NCI-H2081 treated with DMSO at 0.1 percent for 48 hours (cell line): ENCODE results near the gene COPB1.
"Not testable (repeated sequence)": the region's sequence is repeated elsewhere in the genome, so short reads cannot be mapped to it uniquely, and the experiment has no call there.

Experiments used
- DNase-seq: peaks from one replicate; lab custom pipeline; 2025; lab: John Stamatoyannopoulos, UW

COPB1 gene, protein sequence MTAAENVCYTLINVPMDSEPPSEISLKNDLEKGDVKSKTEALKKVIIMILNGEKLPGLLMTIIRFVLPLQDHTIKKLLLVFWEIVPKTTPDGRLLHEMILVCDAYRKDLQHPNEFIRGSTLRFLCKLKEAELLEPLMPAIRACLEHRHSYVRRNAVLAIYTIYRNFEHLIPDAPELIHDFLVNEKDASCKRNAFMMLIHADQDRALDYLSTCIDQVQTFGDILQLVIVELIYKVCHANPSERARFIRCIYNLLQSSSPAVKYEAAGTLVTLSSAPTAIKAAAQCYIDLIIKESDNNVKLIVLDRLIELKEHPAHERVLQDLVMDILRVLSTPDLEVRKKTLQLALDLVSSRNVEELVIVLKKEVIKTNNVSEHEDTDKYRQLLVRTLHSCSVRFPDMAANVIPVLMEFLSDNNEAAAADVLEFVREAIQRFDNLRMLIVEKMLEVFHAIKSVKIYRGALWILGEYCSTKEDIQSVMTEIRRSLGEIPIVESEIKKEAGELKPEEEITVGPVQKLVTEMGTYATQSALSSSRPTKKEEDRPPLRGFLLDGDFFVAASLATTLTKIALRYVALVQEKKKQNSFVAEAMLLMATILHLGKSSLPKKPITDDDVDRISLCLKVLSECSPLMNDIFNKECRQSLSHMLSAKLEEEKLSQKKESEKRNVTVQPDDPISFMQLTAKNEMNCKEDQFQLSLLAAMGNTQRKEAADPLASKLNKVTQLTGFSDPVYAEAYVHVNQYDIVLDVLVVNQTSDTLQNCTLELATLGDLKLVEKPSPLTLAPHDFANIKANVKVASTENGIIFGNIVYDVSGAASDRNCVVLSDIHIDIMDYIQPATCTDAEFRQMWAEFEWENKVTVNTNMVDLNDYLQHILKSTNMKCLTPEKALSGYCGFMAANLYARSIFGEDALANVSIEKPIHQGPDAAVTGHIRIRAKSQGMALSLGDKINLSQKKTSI

GRCh38 chr11:14499560-14500180, at the start of gene COPB1:
TSS of gene COPB1 (minus strand) at chr11:14499811. CDS start at chr11:14498928, 883 bp downstream.
- DNase-seq, result peak; percentile 82

DNA sequence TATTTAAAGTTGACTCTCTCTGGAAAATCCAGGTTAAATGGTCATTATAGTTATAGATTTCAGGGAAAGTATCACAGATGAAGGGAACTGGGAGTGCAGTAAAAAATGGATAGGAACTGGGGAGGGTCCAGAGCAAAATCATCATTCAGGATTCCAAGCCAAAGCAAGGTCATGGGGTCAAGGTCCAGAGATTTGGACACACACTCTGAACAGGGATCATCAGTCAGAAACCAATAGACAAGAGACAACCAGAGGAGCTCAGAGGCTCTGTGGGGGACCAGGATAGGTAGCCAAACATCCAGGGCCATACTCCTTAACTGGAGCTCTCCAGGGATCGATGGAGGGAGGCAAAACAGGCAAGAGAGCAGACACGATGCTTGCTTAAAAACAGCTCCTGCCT, 47.8 kb upstream of the COPB1 start:
- no peak for DNase-seq

DNA sequence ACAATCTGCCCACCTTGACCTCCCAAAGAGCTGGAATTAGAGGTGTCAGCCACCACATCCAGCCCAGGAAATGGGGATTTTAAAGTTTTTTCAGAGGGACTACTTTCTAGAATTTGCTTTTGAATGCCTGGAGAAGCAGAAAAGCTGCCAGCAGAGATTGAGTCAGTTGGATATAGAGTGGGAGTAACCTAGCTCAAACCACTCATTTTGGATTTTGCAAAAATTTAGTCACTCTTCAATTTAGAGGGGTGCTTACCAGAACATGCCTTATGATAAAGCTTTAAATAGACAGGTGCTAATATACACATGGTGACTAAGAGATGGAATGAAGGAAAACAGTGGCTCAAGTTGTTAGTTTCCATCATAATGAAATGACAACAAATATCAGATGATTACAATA, 47.1 kb upstream of the COPB1 start:
- no peak for DNase-seq

DNA sequence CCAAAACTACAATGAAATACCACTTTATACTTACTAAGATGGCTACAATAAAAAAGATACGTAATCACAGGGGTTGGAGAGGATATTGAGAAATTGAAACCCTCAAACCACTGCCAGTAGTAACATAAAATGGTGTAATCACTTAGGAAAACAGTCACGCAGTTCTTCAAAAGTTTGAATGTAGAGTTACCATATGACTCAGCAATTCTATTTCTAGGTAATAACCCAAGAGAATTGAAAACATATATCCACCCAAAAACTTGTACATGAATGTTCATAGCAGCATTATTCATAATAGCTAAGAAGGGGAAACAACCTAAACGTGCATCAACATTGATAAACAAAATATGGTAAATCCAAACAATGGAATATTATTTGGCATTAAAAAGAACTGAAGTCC, 45.0 kb upstream of the COPB1 start:
- no peak for DNase-seq

- DNase-seq, result no peak
Observed at GRCh38 chr11:14543260-14543659, 43.6 kb upstream of the COPB1 start.

GRCh38 chr11:14542324-14542723, 42.7 kb upstream of the COPB1 start:
- DNase-seq, result peak; percentile 69

GRCh38 chr11:14541192-14541947, 41.8 kb upstream of the COPB1 start:
- DNase-seq, result no peak

DNA sequence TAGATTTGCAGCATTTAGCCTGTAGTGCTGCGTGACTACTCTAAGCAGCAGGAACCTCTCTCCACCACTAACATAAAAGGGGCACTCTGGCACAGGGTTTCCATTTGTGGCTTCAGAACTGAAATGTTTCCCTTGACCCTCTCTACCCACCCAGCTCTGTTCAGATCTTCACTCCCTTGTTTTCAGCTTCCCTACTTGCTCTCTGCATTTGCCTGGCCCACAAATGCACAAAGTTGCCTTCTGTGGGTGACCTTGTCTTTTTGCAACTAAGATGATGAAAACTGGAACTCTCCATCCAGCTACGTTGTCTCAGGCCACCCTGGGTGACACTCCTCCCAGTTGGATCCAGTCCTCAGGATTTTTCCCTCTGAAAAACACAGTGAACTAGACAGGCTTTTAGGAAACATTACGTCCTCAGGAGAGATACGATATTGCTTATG, 40.4 kb upstream of the COPB1 start:
- DNase-seq, result no peak

DNA sequence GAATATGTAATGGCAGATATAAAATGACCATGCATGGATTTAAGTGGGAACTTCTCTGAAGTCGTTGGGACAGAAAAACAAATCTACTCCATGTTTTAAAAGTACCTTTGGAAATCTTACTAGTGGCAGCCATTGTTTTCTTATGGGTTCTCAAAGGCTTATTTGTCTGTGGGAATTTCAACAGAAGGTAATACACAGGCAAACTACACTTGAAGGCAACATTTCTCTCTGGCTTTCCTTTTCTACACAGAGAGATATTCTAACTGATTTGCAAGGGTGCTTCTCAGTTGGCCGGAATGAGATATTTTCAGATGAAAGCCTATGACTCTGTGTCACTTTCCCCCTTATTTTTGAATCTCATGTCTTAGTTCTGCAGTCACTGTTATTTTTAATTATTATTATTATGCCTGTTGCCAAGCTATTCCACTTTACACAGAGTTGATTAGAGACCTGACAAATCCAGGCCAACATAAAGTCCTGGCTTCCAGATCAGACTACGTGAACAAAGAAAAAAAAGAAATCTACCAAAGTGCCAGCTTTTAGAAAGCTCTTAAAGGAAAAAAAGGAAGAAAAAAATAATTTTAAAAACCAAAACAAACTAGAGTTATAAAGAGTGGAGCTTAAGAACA, 39.4 kb upstream of the COPB1 start:
- no peak for DNase-seq

- DNase-seq, result no peak
Observed at GRCh38 chr11:14538271-14538925, 38.8 kb upstream of the COPB1 start.

- DNase-seq, result no peak
Observed at GRCh38 chr11:14537134-14537599, 37.6 kb upstream of the COPB1 start.

DNA sequence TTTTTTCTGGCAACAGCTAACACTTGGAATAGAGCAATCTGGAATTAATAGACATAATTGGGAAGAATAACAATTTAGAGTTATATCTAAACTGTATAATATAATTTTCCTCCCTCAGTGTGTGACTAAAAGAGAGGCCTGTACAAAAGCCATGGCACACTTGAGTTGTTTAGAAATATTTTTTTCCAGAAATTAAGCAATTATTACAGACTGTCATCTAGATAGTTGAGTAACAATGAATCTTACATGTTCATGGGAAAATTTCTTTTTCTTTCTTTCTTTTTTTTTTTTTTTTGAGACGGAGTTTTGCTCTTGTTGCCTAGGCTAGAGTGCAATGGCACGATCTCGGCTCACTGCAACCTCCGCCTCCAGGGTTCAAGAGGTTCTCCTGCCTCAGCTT, 35.6 kb upstream of the COPB1 start:
- not testable (repeated sequence) for DNase-seq

GRCh38 chr11:14529951-14530350, 30.3 kb upstream of the COPB1 start:
- no peak for DNase-seq

DNA sequence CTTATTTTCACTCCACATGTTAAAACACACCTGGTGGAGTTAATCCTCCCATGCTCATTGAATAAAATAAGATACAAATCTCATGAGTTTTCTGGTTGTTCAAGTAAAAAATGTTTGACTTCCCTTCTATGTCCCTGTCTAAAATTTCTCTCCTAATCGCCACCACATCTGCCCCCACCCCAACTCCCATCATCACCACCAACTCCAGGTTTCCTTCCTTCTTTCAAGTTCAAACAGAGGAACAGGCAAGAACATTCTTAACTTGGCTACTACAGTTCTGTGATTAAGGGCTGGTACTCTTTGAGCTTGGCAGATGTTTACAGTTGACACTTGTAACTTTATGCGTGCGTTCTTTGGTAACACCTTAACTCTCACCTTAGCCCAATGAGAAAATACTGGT, 29.7 kb upstream of the COPB1 start:
- DNase-seq, result no peak

DNA sequence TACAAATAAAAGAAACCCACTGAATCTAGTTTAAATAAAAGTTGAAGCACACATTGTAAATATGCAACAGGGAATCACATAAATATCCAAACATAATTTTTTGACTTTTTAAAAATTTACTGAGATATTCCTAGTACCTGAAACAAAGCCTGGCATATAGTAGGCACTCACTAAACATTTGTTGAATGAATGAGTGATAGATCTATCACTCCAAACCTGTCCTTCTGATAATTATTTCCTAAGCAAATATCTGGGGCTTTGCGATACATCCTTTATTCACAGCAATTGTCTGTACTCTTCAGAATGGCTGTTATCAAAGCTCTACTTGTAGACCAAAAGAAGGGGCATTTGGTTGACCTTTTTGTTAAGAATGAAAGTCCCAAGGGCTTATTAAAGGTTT, 23.2 kb upstream of the COPB1 start:
- no peak for DNase-seq

DNA sequence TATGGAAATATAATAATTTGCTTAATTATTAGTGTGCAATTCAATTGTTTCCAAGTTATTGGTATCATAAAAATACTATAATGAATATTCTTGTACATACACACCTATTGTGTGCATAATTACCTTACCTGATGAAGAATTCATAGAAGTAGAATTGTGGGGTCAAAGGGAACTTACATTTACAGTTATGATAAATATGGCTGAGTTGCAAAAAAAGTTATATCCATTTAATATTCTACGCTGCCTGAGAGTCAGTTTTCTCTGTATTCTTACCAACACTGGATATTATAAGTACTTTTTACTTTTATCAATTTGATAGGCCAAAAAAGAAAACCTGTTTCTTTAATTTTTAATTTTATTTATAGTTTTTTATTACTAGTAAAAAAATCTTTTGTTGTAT, 22.6 kb upstream of the COPB1 start:
- no peak for DNase-seq

DNA sequence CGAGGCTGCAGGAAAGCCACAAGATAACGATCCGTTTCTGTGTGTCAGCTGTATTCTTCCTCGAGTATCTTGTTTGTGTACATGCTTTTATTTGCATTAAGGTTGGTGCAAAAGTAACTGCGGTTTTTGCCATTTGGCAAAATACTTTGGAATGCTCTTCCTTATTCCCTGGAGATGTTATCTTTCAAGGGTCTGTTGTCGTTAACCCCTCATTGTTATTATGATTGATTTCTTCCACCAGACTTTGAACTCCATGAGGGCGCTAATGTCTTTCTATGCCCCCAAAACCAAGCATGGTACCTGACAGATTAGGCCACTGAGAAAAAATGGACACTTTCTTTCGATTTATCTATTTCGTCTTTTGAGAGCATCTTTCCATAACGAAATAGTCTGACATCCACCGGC, 21.1 kb upstream of the COPB1 start:
- no peak for DNase-seq

- peak; percentile 90 for DNase-seq
Observed at GRCh38 chr11:14519917-14520746, 20.5 kb upstream of the COPB1 start, which contains the start of gene PSMA1. TSS of gene PSMA1 (minus strand) at chr11:14520386. CDS start at chr11:14520299, 87 bp downstream.

- DNase-seq, result no peak
Observed at GRCh38 chr11:14519597-14519916, 19.9 kb upstream of the COPB1 start.

DNA sequence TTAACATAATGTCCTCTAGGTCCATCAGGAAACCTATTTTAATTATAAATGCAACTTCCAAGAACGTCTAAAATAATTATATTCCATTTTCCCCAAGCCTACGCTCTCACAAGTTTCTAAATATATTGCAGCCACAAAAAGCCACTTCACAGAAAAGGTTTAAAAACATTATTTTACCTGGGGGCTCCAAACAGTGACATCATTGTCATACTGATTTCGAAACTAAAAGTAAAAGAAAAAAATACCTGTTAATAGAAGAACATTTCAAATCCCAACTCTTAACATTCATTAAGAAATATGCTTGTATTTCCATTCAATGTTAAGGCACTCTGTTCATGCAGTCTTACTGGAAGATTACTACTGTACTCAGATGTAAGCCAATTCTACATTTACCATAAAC, 19.2 kb upstream of the COPB1 start:
- DNase-seq, result no peak
